Measurements from ENCODE around the gene SPOCK3.

- TF ChIP-seq MYC (IDR thresholded peaks at IDR 0.05; ENCODE audit: borderline replicate concordance, low read length): no peak
- TF ChIP-seq CTCF (IDR thresholded peaks at IDR 0.05): no peak
- TF ChIP-seq RCOR1 (IDR thresholded peaks at IDR 0.05; ENCODE audit: low read depth, low read length): no peak
- TF ChIP-seq HMGXB4 (CRISPR knock-in tag; IDR thresholded peaks at IDR 0.05; ENCODE audit: borderline replicate concordance): no peak
- TF ChIP-seq MAX (IDR thresholded peaks at IDR 0.05): no peak
- TF ChIP-seq E2F6 (IDR thresholded peaks at IDR 0.05; ENCODE audit: borderline replicate concordance, low read depth): no peak
- no peak for TF ChIP-seq POLR2A (IDR thresholded peaks at IDR 0.05; ENCODE audit: low read length)
- TF ChIP-seq PBX3 (IDR thresholded peaks at IDR 0.05): no peak
- TF ChIP-seq REST (IDR thresholded peaks at IDR 0.05): no peak
- TF ChIP-seq CHD2 (IDR thresholded peaks at IDR 0.05; ENCODE audit: low read length, partially characterized antibody): no peak
- TF ChIP-seq FOSL2 (IDR thresholded peaks at IDR 0.05): no peak
- no peak for TF ChIP-seq FOSL2 (CRISPR knock-in tag; IDR thresholded peaks at IDR 0.05)
- TF ChIP-seq USF2 (IDR thresholded peaks at IDR 0.05): no peak
These were observed 292.7 kb downstream of the SPOCK3 start for GRCh38 chr4:166941629-166942028.
